Colon (tissue), 2 donors: ENCODE measurements around the gene IRF4.

Source experiments
- FAIRE-seq: peaks from 2 replicates; lab custom pipeline; 2012; peaks lifted over from hg19 to GRCh38; lab: Jason Lieb, UNC
- donor health status: control.
- donor health status: control.

Gene IRF4

GRCh38 chr6:381742-382461 lies 9.7 kb upstream of the IRF4 start:
- FAIRE-seq = no peak

- no peak for FAIRE-seq
Measured at GRCh38 chr6:382883-383810, 8.4 kb upstream of the IRF4 start.

GRCh38 chr6:383856-384255 lies 7.7 kb upstream of the IRF4 start:
- FAIRE-seq = no peak

- no peak for FAIRE-seq
Measured at GRCh38 chr6:384898-385297, 6.7 kb upstream of the IRF4 start.

GRCh38 chr6:385614-386013 lies 5.9 kb upstream of the IRF4 start:
- no peak for FAIRE-seq

- FAIRE-seq = no peak
Measured at GRCh38 chr6:386688-387266, 4.8 kb upstream of the IRF4 start.

DNA sequence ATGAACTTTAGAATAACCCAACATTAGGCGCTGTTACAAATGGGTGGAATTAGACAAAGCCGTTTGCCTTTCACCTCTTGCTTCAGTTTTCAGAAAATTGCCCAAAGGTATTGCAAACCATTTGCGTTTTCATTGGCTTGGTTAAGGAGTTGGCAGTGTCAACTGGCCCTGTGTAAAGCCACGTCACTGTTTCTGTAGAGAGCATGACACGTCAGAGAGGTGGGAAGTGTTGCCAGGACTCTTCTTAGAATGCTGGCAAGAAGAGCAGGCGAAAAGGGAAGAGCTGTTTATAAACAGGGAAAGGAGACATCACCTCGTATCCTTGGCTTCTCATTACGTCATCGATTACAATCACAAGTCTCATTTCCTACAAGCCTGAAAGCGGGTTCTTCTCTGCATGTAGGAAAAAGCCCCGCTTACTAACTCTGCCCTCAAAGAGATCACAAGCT lies 4.2 kb upstream of the IRF4 start:
- FAIRE-seq = no peak

GRCh38 chr6:388202-388903 lies 3.2 kb upstream of the IRF4 start:
- no peak for FAIRE-seq

GRCh38 chr6:389143-389542 lies 2.4 kb upstream of the IRF4 start:
- FAIRE-seq = no peak

GRCh38 chr6:389622-390021 lies 1.9 kb upstream of the IRF4 start:
- FAIRE-seq = no peak

GRCh38 chr6:390914-391558 lies 516 bp upstream of the IRF4 start:
- FAIRE-seq = no peak

- FAIRE-seq = no peak
Measured at GRCh38 chr6:392441-393390, 1.2 kb downstream of the IRF4 start.

- FAIRE-seq = no peak
Measured at GRCh38 chr6:393391-394221, 2.1 kb downstream of the IRF4 start.

- FAIRE-seq = no peak
Measured at GRCh38 chr6:394641-395289, 3.2 kb downstream of the IRF4 start.

GRCh38 chr6:395432-396125 lies 4.0 kb downstream of the IRF4 start:
- FAIRE-seq = no peak

DNA sequence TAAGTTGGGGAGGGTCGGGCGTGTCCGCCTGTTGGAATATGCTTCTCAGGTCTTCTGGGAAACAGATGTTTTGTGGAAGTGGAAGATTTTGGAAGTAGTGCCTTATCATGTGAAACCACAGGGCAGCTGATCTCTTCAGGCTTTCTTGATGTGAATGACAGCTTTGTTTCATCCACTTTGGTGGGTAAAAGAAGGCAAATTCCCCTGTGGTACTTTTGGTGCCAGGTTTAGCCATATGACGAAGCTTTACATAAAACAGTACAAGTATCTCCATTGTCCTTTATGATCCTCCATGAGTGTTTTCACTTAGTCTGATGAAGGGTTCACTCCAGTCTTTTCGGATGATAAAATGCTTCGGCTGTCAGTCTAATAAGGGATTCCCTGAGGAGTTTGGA lies 4.6 kb downstream of the IRF4 start:
- no peak for FAIRE-seq

GRCh38 chr6:397056-397455 lies 5.5 kb downstream of the IRF4 start:
- no peak for FAIRE-seq

DNA sequence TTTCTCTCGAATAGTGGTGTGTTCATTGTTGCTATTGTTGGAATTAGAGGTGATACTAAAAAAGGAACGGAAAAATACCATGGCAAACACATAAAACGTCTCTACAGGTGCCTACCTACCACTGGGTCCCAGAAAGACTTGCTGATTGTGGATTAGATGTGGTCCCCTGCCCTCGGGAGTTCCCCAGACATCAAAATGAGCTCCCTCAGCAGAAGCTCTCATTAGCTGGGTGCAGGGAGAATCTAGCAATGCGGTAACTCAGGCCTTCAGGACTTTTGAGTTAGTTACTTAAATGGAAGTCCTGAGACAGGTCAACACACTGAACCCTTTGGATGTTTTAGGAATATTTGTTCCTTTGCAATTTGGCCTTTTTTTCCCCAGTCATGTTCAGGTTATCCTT lies 6.1 kb downstream of the IRF4 start:
- no peak for FAIRE-seq

DNA sequence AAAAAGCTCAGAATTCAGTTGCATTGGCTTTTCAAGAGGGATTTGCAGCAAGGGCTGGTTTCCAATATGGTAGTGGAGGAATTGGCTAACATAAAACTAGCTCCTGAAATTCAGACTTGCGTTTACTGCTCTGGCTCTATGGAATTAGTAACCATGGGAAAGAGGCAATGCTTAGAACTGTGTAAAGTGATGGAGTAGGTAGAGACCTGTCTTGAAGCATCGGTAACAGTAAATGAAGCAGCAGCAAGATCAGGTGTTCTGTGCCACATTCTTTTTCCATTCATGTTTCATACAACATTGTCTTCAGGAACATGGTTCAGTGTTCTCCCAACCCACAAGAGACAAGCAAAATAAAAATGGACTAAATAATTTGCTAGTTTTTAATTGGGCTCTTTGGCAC lies 6.5 kb downstream of the IRF4 start:
- no peak for FAIRE-seq
